Head of caudate nucleus (tissue), 42 donors: ENCODE data around the gene CDH12.
"Not testable (repeated sequence)": the region's sequence is repeated elsewhere in the genome, so short reads cannot be mapped to it uniquely, and the experiment has no call there.

ENCODE experiments used
- DNase-seq, 42 donors: peaks; one replicate each; pipeline versions ENCODE4 v3.0.0 to v3.0.0-alpha.2; 2020 to 2021; ENCODE audit warnings: mixed read lengths in 7 of 42
- intact Hi-C: fragments of 100-400 bp; cut with DNase I; formaldehyde crosslinking; loops from one replicate; pipeline ENCODE4 v1.15.0; 2022

Gene CDH12

GRCh38 chr5:22012893-22013292, 840.3 kb downstream of the CDH12 start:
- intact Hi-C loops, DNase-seq: not testable (repeated sequence)

GRCh38 chr5:22010808-22011207, 842.3 kb downstream of the CDH12 start:
- intact Hi-C loops, DNase-seq: not testable (repeated sequence)

GRCh38 chr5:22001097-22001496, 852.0 kb downstream of the CDH12 start:
- DNase-seq, intact Hi-C loops: not testable (repeated sequence)

GRCh38 chr5:21985799-21986198, 867.3 kb downstream of the CDH12 start:
- DNase-seq, intact Hi-C loops: not testable (repeated sequence)

GRCh38 chr5:21951571-21951970, 901.6 kb downstream of the CDH12 start:
- intact Hi-C loops, DNase-seq: not testable (repeated sequence)

- DNase-seq = no peak
- intact Hi-C loops = no loop called here
Observed at GRCh38 chr5:21931116-21931515, 922.0 kb downstream of the CDH12 start.

GRCh38 chr5:21919414-21920022, 933.6 kb downstream of the CDH12 start:
- intact Hi-C loops = no loop called here

GRCh38 chr5:21918451-21918850, 934.7 kb downstream of the CDH12 start:
- no peak for DNase-seq
- intact Hi-C loops = no loop called here

More at GRCh38 chr5:21919414-21920022, 933.6 kb downstream of the CDH12 start:
- peak in 18 of 42 donors; percentile 4 to 60 (median 32) for DNase-seq

- no peak for DNase-seq
- intact Hi-C loops = no loop called here
Observed at GRCh38 chr5:21910731-21911130, 942.4 kb downstream of the CDH12 start.

- DNase-seq = no peak
- intact Hi-C loops = no loop called here
Observed at GRCh38 chr5:21895766-21896350, 957.3 kb downstream of the CDH12 start.

- no peak for DNase-seq
- intact Hi-C loops = no loop called here
Observed at GRCh38 chr5:21893161-21893560, 960.0 kb downstream of the CDH12 start.

- intact Hi-C loops = no loop called here
- no peak for DNase-seq
Observed at GRCh38 chr5:21889581-21889980, 963.6 kb downstream of the CDH12 start.

GRCh38 chr5:21882074-21882745, 970.9 kb downstream of the CDH12 start:
- DNase-seq = no peak
- intact Hi-C loops = no loop called here

GRCh38 chr5:21880164-21880563, 973.0 kb downstream of the CDH12 start:
- intact Hi-C loops = no loop called here

GRCh38 chr5:21862986-21863385, 990.2 kb downstream of the CDH12 start:
- intact Hi-C loops = no loop called here
- DNase-seq = no peak

More at GRCh38 chr5:21880164-21880563, 973.0 kb downstream of the CDH12 start:
- DNase-seq = no peak

- DNase-seq = no peak
- intact Hi-C loops = no loop called here
Observed at GRCh38 chr5:21858441-21858840, 994.7 kb downstream of the CDH12 start.

GRCh38 chr5:21856987-21857386, 996.2 kb downstream of the CDH12 start:
- no peak for DNase-seq
- intact Hi-C loops = no loop called here

- intact Hi-C loops = no loop called here
Observed at GRCh38 chr5:21847300-21847699, 1005.8 kb downstream of the CDH12 start.

GRCh38 chr5:21844960-21845359, 1008.2 kb downstream of the CDH12 start:
- no peak for DNase-seq
- intact Hi-C loops = no loop called here

More at GRCh38 chr5:21847300-21847699, 1005.8 kb downstream of the CDH12 start:
- no peak for DNase-seq

GRCh38 chr5:21834863-21835262, 1018.3 kb downstream of the CDH12 start:
- no peak for DNase-seq
- intact Hi-C loops = no loop called here
